Measurements from ENCODE around the gene TST.

- TF ChIP-seq PBX3 (IDR thresholded peaks at IDR 0.05), result no peak
- TF ChIP-seq RFX5 (IDR thresholded peaks at IDR 0.05), result no peak
Measured at GRCh38 chr22:37062702-37063381, 43.6 kb upstream of the TST start.
